ENCODE data around the gene NDC1.

Gene NDC1

GRCh38 chr1:53728702-53729455, 109.2 kb downstream of the NDC1 start:
- Histone ChIP-seq H3K27me3 (ENCODE audit: control insufficient read depth in 1 of 2, insufficient read depth in 2 of 2, low read length in 2 of 2) (no peaks in the 10 kb centered on the region), H3K9me3 (ENCODE audit: low read length) (no peaks in the 10 kb centered on the region), H3K27ac (ENCODE audit: low read depth, low read length) (no peak overlapping the region), H3K36me3 (ENCODE audit: insufficient read depth, low read length) (no peaks in the 10 kb centered on the region), H3K9ac (ENCODE audit: low read length) (no peak overlapping the region), H3K4me3 (ENCODE audit: low read depth in 1 of 2, low read length in 2 of 2) (no peak overlapping the region), H3K4me1 (ENCODE audit: insufficient read depth, low read length) (no peaks in the 10 kb centered on the region)

- H3K9ac ChIP-seq (ENCODE audit: low read length): no peak overlapping the region
- no peaks in the 10 kb centered on the region for H3K36me3 ChIP-seq (ENCODE audit: insufficient read depth, low read length)
- H3K9me3 ChIP-seq (ENCODE audit: low read length): no peaks in the 10 kb centered on the region
- H3K4me3 ChIP-seq (ENCODE audit: low read depth in 1 of 2, low read length in 2 of 2): no peak overlapping the region
- H3K27ac ChIP-seq (ENCODE audit: low read depth, low read length): no peak overlapping the region
- no peaks in the 10 kb centered on the region for H3K27me3 ChIP-seq (ENCODE audit: control insufficient read depth in 1 of 2, insufficient read depth in 2 of 2, low read length in 2 of 2)
- H3K4me1 ChIP-seq (ENCODE audit: insufficient read depth, low read length): no peaks in the 10 kb centered on the region
Observed at GRCh38 chr1:53728196-53728595, 109.9 kb downstream of the NDC1 start.

- Histone ChIP-seq H3K36me3 (ENCODE audit: insufficient read depth, low read length) (no peaks in the 10 kb centered on the region), H3K4me3 (ENCODE audit: low read depth in 1 of 2, low read length in 2 of 2) (no peak overlapping the region), H3K27ac (ENCODE audit: low read depth, low read length) (no peak overlapping the region), H3K27me3 (ENCODE audit: control insufficient read depth in 1 of 2, insufficient read depth in 2 of 2, low read length in 2 of 2) (no peaks in the 10 kb centered on the region), H3K9ac (ENCODE audit: low read length) (no peak overlapping the region), H3K4me1 (ENCODE audit: insufficient read depth, low read length) (no peaks in the 10 kb centered on the region), H3K9me3 (ENCODE audit: low read length) (no peaks in the 10 kb centered on the region)
Observed at GRCh38 chr1:53727461-53728092, 110.5 kb downstream of the NDC1 start.

- no peaks in the 10 kb centered on the region for H3K4me1 ChIP-seq (ENCODE audit: insufficient read depth, low read length)
- H3K36me3 ChIP-seq (ENCODE audit: insufficient read depth, low read length): no peaks in the 10 kb centered on the region
- H3K27me3 ChIP-seq (ENCODE audit: control insufficient read depth in 1 of 2, insufficient read depth in 2 of 2, low read length in 2 of 2): no peaks in the 10 kb centered on the region
- no peak overlapping the region for H3K9ac ChIP-seq (ENCODE audit: low read length)
- H3K4me3 ChIP-seq (ENCODE audit: low read depth in 1 of 2, low read length in 2 of 2): no peak overlapping the region
- H3K27ac ChIP-seq (ENCODE audit: low read depth, low read length): no peak overlapping the region
- H3K9me3 ChIP-seq (ENCODE audit: low read length): no peaks in the 10 kb centered on the region
Observed at GRCh38 chr1:53726009-53726600, 112.0 kb downstream of the NDC1 start.

- Histone ChIP-seq H3K36me3 (ENCODE audit: insufficient read depth, low read length) (no peaks in the 10 kb centered on the region), H3K27ac (ENCODE audit: low read depth, low read length) (no peak overlapping the region), H3K4me3 (ENCODE audit: low read depth in 1 of 2, low read length in 2 of 2) (no peak overlapping the region), H3K9me3 (ENCODE audit: low read length) (no peaks in the 10 kb centered on the region), H3K4me1 (ENCODE audit: insufficient read depth, low read length) (no peaks in the 10 kb centered on the region), H3K9ac (ENCODE audit: low read length) (no peak overlapping the region), H3K27me3 (ENCODE audit: control insufficient read depth in 1 of 2, insufficient read depth in 2 of 2, low read length in 2 of 2) (no peaks in the 10 kb centered on the region)
Observed at GRCh38 chr1:53725238-53725689, 112.8 kb downstream of the NDC1 start.

GRCh38 chr1:53722025-53722424, 116.1 kb downstream of the NDC1 start:
- no peaks in the 10 kb centered on the region for H3K36me3 ChIP-seq (ENCODE audit: insufficient read depth, low read length)
- no peak overlapping the region for H3K27ac ChIP-seq (ENCODE audit: low read depth, low read length)
- H3K9me3 ChIP-seq (ENCODE audit: low read length): no peaks in the 10 kb centered on the region
- H3K4me1 ChIP-seq (ENCODE audit: insufficient read depth, low read length): no peaks in the 10 kb centered on the region
- H3K9ac ChIP-seq (ENCODE audit: low read length): no peak overlapping the region
- H3K4me3 ChIP-seq (ENCODE audit: low read depth in 1 of 2, low read length in 2 of 2): no peak overlapping the region
- no peaks in the 10 kb centered on the region for H3K27me3 ChIP-seq (ENCODE audit: control insufficient read depth in 1 of 2, insufficient read depth in 2 of 2, low read length in 2 of 2)

- Histone ChIP-seq H3K36me3 (ENCODE audit: insufficient read depth, low read length) (no peaks in the 10 kb centered on the region), H3K9me3 (ENCODE audit: low read length) (no peaks in the 10 kb centered on the region), H3K27me3 (ENCODE audit: control insufficient read depth in 1 of 2, insufficient read depth in 2 of 2, low read length in 2 of 2) (no peaks in the 10 kb centered on the region)
Observed at GRCh38 chr1:53721088-53721487, 117.0 kb downstream of the NDC1 start.

GRCh38 chr1:53719469-53719868, 118.6 kb downstream of the NDC1 start:
- no peaks in the 10 kb centered on the region for H3K4me1 ChIP-seq (ENCODE audit: insufficient read depth, low read length)
- H3K4me3 ChIP-seq (ENCODE audit: low read depth in 1 of 2, low read length in 2 of 2): no peak overlapping the region
- H3K27ac ChIP-seq (ENCODE audit: low read depth, low read length): no peak overlapping the region
- H3K9ac ChIP-seq (ENCODE audit: low read length): no peak overlapping the region
- no peaks in the 10 kb centered on the region for H3K9me3 ChIP-seq (ENCODE audit: low read length)
- peaks cover 0 to 7% of the 10 kb centered on the region in 2 donors for H3K27me3 ChIP-seq (ENCODE audit: control insufficient read depth in 1 of 2, insufficient read depth in 2 of 2, low read length in 2 of 2)
- H3K36me3 ChIP-seq (ENCODE audit: insufficient read depth, low read length): no peaks in the 10 kb centered on the region

More at GRCh38 chr1:53721088-53721487, 117.0 kb downstream of the NDC1 start:
- Histone ChIP-seq H3K27ac (ENCODE audit: low read depth, low read length) (no peak overlapping the region), H3K4me1 (ENCODE audit: insufficient read depth, low read length) (no peaks in the 10 kb centered on the region), H3K4me3 (ENCODE audit: low read depth in 1 of 2, low read length in 2 of 2) (no peak overlapping the region), H3K9ac (ENCODE audit: low read length) (no peak overlapping the region)

- H3K9ac ChIP-seq (ENCODE audit: low read length): no peak overlapping the region
- no peaks in the 10 kb centered on the region for H3K4me1 ChIP-seq (ENCODE audit: insufficient read depth, low read length)
- H3K9me3 ChIP-seq (ENCODE audit: low read length): no peaks in the 10 kb centered on the region
- H3K36me3 ChIP-seq (ENCODE audit: insufficient read depth, low read length): no peaks in the 10 kb centered on the region
- no peak overlapping the region for H3K4me3 ChIP-seq (ENCODE audit: low read depth in 1 of 2, low read length in 2 of 2)
- peaks cover 0 to 7% of the 10 kb centered on the region in 2 donors for H3K27me3 ChIP-seq (ENCODE audit: control insufficient read depth in 1 of 2, insufficient read depth in 2 of 2, low read length in 2 of 2)
- no peak overlapping the region for H3K27ac ChIP-seq (ENCODE audit: low read depth, low read length)
Observed at GRCh38 chr1:53718443-53718842, 119.7 kb downstream of the NDC1 start.

GRCh38 chr1:53717025-53717804, 120.9 kb downstream of the NDC1 start:
- Histone ChIP-seq H3K9me3 (ENCODE audit: low read length) (no peaks in the 10 kb centered on the region), H3K4me1 (ENCODE audit: insufficient read depth, low read length) (no peaks in the 10 kb centered on the region), H3K36me3 (ENCODE audit: insufficient read depth, low read length) (no peaks in the 10 kb centered on the region), H3K27ac (ENCODE audit: low read depth, low read length) (no peak overlapping the region), H3K4me3 (ENCODE audit: low read depth in 1 of 2, low read length in 2 of 2) (no peak overlapping the region), H3K27me3 (ENCODE audit: control insufficient read depth in 1 of 2, insufficient read depth in 2 of 2, low read length in 2 of 2) (peaks cover 0 to 11% of the 10 kb centered on the region in 2 donors), H3K9ac (ENCODE audit: low read length) (no peak overlapping the region)

- H3K9me3 ChIP-seq (ENCODE audit: low read length): no peaks in the 10 kb centered on the region
- H3K4me1 ChIP-seq (ENCODE audit: insufficient read depth, low read length): no peaks in the 10 kb centered on the region
- H3K36me3 ChIP-seq (ENCODE audit: insufficient read depth, low read length): no peaks in the 10 kb centered on the region
- peaks cover 0 to 11% of the 10 kb centered on the region in 2 donors for H3K27me3 ChIP-seq (ENCODE audit: control insufficient read depth in 1 of 2, insufficient read depth in 2 of 2, low read length in 2 of 2)
- no peak overlapping the region for H3K9ac ChIP-seq (ENCODE audit: low read length)
- H3K27ac ChIP-seq (ENCODE audit: low read depth, low read length): no peak overlapping the region
- H3K4me3 ChIP-seq (ENCODE audit: low read depth in 1 of 2, low read length in 2 of 2): no peak overlapping the region
Observed at GRCh38 chr1:53716150-53716549, 121.9 kb downstream of the NDC1 start.

All from muscle layer of colon (tissue), 2 donors.